ENCODE results near the gene TRIO.
"Not testable (repeated sequence)": the region's sequence is repeated elsewhere in the genome, so short reads cannot be mapped to it uniquely, and the experiment has no call there.

Gene TRIO

DNA sequence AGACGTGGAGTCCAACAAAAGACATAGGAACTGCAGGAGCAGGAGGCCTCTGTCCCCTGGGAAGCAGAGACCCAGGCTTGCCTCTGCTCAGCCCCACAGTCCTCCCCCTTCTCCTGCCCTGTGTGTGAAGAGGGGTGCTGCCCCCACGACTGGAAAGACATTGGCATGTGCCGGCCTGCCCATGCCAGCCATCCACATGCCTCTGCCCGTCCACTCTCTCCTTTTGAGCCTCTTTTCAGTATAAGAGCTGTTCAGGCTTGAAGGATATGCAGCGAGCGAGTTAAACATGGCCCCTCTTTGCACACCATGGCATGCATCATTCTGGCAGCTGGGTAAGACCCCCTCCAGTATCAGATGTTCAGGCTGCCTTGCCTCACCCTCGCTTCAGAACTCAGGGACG is 278.7 kb downstream of the TRIO start:
- DNase-seq, result no peak

DNA sequence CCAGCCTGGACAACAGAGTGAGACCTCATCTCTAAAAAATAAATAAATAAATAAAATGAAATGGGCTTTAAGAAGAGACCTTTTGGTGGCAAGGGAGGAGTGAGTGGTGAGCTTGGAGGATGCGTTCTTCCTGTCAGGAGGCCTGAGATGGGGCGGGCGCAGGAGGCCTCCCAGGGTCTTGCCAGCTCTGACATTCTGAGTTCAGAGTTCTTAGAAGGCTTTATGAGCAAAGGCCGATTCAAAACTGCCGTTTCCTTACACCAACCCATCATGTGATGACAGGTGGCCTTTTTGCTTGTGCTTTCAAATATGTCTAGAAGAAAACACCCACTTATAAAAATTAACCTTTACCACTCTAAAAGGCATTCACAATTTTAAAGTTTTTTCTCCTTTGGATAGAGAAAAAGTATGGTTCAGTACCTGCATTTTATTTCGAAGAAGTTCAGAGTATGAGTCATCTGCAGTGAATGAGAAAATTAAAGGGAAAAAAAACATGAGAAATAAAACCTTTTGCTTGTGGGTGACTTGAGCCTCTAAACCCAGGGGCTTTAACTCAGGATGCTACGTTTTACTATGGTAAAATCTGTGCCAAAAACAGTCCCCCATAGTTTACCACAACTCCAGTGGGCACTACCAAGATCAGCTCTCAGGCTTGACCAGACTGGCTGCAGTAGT is 281.0 kb downstream of the TRIO start:
- no peak for DNase-seq

DNA sequence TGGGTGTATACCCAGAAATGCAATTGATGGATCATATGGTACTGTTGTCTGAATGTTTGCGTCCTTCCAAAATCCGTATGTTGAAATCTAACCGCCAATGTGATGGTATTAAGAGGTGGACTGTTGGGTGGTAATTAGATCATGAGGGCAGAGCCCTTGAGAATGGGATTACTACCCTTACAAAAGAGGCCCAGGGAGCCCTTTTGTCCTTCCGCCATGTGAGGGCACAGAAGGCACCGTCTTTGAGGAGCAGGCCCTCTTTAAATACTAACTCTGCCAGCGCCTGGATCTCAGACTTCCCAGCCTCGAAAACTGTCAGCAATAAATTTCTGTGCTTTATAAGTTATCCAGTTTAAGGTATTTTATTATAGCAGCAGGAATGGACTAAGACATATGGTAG is 282.4 kb downstream of the TRIO start:
- no peak for DNase-seq

DNA sequence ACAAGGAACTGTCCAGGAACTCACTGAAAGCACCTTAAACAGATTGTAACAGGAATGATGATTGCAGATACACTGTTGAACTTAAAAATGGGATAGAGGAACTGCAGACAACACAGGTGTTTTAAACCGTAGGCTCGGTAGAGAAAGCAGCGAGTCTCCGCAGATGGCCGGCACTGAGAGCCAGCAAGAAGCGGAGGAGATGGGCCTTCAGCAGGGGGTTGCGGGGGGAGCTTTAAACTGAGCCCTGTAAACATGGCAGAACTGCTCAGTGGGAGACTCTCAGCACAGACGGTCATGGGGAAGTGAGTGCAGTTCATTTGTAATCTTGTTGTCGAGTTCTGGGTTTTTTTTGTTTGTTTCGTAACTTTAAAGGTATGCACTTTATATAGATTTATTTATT is 283.4 kb downstream of the TRIO start:
- no peak for DNase-seq

DNA sequence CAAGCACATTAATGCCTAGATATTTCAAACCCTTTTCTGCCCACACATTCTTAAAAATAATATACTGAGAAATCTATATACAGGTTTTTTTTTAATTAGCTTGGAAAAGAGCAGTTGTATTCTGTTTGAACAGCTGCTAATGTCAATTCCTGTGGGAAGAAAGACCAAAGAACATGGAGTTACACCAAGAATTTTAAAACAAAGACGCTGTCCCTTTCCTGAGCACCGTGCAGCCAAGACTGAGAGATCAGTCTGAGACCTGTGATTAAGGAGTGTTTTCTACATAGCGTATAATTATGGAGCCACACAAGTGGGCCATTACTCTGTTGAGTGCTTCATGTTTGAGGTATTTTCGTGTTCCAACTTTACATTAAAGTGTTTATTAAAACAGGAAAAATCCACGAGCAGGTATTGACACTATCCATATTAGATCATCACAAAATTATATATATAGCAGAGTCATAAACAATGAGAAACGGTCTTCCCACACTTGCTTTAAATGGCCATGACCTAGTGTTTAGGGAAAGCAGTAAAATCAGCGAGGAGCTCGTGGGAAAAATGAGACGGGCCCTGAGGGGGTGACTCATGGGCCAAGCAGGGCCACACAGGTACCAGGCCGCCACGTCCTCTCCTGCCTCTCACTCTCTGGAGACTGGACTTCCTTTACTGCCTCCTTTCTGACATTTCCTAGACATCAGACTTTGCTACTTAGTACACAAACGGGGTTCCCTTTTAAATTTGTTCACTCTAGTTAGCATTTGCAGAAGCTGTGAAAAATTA is 285.4 kb downstream of the TRIO start:
- DNase-seq, result peak; percentile 88

DNA sequence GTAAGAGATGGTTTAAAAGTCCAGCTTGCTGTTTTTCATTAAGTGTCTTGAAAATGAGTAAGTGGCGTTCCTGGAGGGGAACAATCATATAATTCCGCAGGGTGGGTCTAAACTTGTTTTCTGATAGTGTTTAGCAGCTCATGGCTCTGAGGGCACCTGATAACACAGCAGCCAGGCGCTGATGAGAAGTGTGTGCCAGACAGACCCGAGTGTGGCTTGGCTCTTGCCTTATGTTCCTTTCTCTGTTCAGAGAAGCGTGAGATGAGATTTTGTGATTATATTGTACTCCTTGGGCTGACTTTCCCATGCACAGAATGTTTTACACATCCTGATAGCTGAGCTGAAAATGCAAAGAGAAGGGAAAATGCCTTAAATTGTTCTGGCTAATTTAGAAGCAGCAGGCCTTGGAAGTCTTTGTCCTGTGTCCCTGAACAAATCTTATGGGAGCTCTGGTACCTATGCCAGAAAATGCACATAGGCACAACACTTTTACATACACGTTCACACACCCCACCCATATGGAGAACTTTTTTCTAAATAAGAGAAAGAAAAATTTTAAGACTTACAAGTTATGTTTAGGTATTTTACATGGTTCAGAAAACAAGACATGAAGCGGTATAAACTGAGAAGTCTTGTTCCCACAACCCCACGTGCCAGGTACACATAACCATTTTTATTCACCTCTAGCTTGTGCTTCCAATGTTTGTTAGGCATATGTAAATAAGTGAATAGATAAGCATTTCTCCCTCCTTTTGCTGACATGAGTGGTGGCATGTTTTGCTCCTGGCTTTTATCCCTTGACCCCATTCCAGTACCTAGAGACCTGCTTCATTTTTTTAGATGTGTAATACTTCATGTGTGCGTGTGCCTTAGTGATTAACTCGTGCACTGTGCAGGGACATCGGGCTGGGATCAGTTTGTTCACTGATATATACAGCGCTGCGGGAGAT is 286.2 kb downstream of the TRIO start:
- no peak for DNase-seq

DNA sequence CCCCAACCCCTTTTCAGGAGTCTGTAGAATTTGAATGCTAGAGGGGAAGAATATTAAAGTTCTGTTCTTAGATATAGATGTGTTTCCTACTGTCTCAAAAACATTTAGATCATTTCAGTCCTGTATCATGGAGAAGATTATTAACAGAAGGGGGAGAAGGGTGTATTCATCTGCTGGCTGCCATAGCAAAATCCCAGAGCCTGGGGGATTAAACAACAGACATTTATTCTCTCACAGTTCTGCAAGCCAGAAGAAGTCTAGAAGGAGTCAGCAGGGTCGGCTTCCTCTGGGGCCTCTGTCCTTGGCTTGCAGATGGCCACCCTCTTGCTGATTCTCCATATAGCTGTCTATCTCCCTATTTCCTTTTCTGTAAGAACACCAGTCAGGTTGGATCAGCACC is 288.4 kb downstream of the TRIO start:
- DNase-seq, result no peak

DNA sequence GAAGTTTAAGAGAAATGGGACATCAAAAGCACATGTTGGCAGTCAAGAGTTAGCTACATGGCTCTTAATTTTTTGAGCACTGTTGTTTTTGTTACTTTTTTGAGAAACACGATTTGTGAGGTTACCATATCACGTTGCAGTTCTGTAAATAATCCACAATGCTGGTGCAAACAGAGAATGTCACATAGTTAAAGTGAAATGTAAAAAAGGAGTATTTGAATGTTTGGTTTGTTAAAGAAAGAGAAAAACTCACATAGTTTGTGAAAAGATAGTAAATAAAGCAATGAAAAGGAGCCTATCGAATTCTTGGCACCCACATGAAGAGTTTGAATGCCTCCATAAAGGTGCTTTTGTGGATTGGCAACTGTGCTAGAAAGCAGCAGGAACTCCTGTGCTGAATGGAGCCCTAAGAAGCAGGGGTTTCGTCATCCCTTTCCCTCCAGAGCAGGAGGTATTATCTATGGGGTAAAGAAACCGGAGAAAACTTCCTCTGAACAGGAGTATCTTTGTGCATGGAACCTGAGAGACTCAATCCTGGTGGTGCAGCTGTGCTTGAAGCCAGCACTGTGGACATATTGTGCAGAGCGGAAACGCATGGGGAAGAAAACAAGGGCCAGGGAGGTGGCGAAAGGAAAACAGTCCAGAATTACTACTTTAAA is 289.9 kb downstream of the TRIO start:
- DNase-seq, result no peak

DNA sequence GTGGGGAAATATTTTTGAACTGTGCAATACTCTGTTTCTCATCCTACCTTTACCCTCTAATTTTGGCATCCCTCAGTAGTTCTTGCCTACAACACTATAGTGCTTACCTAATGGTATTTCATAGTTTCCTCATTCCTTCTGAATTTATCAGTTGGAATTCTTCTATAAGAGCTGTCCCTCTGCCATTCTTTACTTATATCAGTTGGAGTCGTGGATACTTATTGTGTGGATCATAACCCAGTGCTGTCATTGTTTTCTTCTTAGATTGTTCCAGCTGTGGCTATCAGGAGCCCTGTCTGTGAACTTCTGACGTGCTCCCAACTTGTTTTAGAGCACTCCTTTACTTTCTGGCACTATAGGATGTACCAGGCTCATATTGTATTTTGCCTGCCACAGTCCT is 292.3 kb downstream of the TRIO start:
- DNase-seq, result no peak

DNA sequence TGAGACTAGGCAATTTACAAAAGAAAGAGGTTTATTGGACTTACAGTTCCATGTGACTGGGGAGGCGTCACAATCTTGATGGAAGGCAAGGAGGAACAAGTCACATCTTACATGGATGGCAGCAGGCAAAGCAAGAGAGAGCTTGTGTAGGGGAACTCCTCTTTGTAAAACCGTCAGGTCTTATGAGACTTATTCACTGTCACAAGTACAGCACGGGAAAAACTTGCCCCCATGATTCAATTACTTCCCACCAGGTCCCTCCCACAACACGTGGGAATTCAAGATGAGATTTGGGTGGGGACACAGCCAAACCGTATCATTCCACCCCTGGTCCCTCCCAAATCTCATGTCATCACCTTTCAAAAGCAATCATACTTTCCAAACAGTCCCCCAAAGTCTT is 293.0 kb downstream of the TRIO start:
- not testable (repeated sequence) for DNase-seq

DNA sequence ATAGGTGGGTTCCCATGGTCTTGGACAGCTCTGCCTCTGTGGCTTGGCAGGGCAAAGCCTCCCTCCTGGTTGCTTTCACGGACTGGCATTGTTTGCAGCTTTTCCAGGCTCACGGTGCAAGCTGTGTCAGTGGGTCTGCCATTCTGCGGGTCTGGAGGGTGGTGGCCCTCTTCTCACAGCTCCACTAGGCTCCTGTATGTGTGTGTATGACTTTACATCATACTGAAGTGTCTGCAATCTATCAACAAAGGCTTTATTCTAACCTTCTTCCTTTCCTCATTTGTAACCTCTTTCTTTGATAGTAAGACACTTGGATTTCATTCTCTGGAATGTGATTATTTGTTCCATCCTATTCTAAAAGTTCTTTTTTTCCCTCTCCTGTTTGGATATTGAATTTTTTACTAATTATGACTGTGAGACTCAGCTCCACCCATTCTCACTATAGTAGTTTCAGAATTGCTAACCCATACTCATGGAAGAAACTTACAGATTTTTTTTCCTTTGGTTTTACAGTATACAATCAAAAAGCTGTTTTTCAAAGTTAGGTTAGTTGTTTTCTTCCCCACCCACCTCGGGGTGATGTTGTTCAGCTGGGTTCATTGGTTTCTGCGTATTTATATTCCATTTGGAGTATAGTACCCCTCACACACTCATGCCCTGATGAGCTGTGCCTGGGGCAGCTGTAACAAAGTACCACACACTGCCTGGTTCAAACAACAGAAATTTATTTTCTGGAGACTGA is 293.8 kb downstream of the TRIO start:
- no peak for DNase-seq

DNA sequence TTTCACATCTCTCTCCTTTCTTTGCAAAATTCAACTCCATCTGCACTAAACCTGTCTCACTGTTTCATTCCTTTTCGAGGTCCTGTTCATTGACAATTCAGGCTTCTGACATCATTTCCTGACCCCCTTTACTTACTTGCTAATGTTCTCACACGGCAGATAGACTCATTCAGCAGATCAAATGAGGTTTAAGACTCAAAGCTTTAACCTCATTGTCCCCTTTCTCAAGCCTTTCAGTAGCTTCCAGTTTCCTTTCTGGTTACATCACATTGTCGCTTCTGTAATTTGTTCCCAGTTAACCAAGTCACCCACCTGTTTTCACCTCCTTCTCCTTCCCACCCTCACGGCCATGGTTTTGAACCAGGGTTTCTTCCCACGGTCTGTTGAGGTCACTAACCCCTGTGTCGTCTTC is 295.1 kb downstream of the TRIO start:
- no peak for DNase-seq

DNA sequence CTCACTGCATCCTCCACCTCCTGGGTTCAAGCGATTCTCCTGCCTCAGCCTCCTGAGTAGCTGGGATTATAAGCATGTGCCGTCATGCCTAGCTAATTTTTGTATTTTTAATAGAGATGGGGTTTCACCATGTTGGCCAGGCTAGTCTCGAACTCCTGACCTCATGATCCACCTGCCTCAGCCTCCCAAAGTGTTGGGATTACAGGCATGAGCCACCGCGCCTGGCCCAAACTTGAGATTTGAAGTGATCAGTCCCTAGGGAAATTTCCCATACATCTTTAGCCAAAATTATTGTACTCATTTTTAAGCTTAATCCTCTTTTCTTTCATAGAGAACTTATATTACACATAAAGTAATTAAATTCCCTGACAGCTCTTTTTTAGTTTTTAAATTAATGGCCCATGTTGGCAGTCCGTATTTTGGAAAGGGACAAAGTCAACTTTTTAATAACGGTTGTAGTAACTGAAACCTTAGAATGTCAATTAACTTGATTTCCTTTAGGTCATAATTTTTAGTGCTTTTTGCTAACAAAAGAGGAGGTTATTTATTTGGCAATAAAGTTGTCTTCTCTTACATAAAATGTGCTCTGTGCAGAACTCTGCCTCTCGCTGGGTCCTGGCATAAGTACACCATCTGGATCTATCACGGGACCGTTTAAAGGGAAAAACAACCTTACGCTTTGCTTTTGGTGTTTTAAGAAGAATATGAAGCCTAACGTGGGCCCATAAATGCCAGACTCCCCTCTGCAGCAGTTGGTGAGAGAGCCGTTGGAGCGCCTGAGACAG is 296.1 kb downstream of the TRIO start:
- no peak for DNase-seq

DNA sequence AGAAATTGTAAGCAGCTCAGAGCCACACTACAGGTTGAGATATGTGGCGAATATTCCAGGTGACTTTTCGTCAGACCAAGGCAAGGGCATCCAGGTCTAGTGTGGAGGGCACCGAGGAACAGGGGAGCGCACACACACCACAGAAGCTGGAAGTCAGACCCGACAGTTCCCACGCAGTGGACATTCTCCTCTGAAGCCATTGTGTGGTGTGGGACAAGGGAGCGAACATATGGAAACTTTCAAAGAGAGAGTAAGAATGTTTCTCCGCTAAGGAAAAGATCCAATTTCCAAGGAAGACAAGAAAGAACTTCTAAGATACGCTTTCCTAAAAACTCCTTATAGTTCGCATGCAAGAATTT is 297.1 kb downstream of the TRIO start:
- no peak for DNase-seq

DNA sequence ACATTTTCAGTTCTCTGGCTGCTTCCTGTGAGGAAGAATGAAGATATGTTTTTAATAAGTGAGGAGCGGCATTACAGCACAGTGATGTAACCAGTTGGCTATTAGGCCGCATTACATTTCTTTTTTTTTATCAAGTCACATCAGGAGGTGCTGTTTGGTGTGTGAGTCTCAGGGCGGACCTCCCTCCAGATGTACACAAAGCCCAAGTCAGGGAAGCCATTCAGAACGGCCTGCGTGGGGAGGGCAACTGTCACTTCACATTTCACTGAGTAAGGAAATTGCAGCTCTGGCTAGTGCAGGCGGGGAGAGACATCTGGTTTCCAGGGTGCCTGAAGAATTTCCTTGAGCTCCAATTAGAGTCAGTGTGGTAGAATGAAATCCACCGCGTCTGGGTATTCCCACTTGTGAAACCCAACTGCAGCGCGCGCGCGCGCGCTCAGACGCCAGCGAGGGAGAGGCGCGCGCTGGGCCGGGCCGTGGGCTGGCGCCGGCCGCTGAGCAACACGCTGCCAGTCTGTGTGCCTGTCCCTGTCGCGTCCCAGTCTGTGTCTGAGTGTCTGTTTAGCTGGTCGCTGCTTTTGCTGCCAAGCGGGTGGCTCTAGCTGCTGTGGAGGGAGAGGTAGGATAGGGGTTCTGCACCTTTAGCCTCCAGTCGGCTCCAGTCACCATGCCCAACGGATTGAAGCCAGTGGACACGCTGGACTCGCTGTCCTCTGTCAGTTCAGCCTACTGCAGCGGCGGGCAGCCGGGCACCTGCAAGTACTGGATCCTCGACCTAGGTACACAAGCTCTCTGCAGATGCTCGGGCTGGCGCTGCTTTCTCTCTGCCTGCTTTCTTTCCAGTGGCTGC is 297.7 kb downstream of the TRIO start:
- peak; percentile 69 for DNase-seq

DNA sequence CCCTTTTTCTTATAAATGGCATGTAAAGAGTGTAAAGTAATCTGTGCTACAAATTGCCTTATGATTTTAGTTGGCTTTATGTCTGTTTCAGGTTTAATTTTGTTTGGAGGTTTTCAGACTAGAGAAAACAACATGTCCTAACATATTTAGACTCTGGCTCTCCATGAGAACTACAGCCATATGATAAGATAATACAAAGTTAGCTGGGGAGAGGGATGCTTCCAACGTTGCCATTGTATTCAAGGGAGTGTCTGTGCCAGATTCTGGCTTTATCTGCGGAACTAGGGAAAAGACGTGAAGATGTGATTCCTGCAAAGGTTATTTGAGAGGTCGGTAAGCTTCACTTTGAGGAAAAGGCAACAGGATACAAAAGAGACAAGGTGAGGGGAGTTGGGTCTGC is 298.5 kb downstream of the TRIO start:
- no peak for DNase-seq

DNA sequence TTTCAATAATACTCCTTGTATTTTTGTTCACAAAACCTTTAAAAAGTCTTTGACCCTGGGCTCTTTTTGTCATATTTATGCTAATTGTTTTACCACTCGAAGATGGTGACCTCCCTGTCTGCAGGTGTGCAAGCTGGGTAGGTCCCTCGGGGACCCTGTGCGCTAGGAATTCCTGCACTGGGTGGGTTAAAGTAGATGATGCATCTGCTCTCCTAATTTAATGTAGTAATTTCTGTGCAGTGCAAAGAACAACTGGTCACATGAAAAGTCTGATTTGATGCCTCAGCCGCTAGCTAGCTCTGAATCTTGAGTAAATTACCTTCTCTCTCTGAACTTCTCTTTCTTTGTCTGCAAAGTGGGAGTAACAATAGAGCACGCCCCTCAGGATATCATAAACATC is 299.4 kb downstream of the TRIO start:
- no peak for DNase-seq

DNA sequence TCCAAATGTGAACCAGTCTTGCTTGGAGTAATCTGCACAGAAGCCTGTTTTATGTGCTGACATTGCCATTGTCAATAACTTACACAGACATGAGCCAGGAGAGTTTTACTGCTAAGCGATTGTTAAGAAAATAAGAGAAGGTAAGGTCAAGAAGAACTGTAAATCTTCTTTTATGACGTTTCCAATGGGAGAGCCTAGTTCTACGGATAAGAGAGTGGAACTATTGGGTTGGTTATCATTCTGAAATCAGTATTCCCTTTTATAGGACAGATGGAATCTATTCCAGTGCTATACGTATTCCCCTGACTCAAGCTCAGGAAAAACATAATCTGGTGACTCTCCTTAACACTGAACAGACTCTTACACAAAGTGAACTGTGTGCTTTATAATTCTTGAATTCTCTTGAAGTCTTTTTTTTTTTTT is 300.5 kb downstream of the TRIO start:
- no peak for DNase-seq

DNA sequence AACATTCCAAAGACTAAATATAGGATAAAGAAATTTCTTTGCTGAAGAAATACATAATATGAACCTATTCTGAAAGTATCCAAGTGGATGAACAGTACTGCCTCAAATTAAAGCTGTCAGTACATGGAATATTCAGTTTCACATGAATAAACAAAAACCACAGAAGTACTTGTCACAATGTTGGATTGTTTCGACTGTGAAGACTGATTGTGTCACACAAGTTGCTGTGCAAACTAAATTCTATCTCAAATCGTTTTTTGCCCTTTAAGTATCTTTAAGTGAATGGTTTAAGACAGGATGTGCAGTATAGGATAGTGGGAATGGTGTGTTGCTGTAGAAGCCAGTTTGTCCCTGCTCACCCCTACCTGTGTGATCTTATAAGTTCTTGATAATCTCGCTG is 301.0 kb downstream of the TRIO start:
- no peak for DNase-seq

DNA sequence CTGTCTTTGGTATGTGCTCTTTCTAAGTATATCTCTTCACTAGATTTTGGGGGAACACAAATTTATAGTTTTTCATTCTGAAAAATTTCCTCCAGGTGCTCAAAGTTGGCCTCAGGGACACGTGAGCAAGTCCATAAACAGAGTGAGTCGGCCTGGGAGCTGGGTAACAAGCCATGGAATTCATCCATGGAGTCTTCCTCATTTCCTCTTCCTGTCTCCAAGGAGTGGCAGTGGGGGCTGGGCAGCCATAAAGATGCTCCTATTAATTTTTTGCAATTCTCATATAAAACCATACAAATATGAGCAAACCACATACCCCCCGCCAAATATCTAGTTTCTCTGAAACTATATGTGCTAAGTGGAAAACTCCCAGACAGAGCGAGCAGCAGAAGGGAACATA is 301.9 kb downstream of the TRIO start:
- DNase-seq, result no peak
